ENCODE data around the gene NEK3.
"Not testable (repeated sequence)": the region's sequence is repeated elsewhere in the genome, so short reads cannot be mapped to it uniquely, and the experiment has no call there.

NEK3 gene

GRCh38 chr13:52169839-52170238 lies 10.4 kb upstream of the NEK3 start:
- DNase-seq (ENCODE audit: low read depth in 2 of 2), result no peak

GRCh38 chr13:52165411-52165810 lies 6.0 kb upstream of the NEK3 start:
- no peak for DNase-seq (ENCODE audit: low read depth in 2 of 2)

- DNase-seq (ENCODE audit: low read depth in 2 of 2), result no peak
These were observed 5.6 kb upstream of the NEK3 start for GRCh38 chr13:52164989-52165388.

- DNase-seq (ENCODE audit: low read depth in 2 of 2), result not testable (repeated sequence)
These were observed 4.5 kb upstream of the NEK3 start for GRCh38 chr13:52163878-52164277.

GRCh38 chr13:52162279-52163101 lies 3.1 kb upstream of the NEK3 start:
- no peak for DNase-seq (ENCODE audit: low read depth in 2 of 2)

- no peak for DNase-seq (ENCODE audit: low read depth in 2 of 2)
These were observed 1.8 kb upstream of the NEK3 start for GRCh38 chr13:52161181-52161646.

GRCh38 chr13:52160506-52160905 lies 1.1 kb upstream of the NEK3 start:
- no peak for DNase-seq (ENCODE audit: low read depth in 2 of 2)

- DNase-seq (ENCODE audit: low read depth in 2 of 2), result no peak
These were observed 656 bp upstream of the NEK3 start for GRCh38 chr13:52160053-52160452.

- DNase-seq (ENCODE audit: low read depth in 2 of 2), result no peak
These were observed 703 bp downstream of the NEK3 start for GRCh38 chr13:52158629-52159158.

- DNase-seq (ENCODE audit: low read depth in 2 of 2), result no peak
These were observed 2.6 kb downstream of the NEK3 start for GRCh38 chr13:52156724-52157261.

GRCh38 chr13:52155177-52155576 lies 4.2 kb downstream of the NEK3 start:
- no peak for DNase-seq (ENCODE audit: low read depth in 2 of 2)

- DNase-seq (ENCODE audit: low read depth in 2 of 2), result no peak
These were observed 12.2 kb downstream of the NEK3 start for GRCh38 chr13:52147225-52147624.

- DNase-seq (ENCODE audit: low read depth in 2 of 2), result no peak
These were observed 18.1 kb downstream of the NEK3 start for GRCh38 chr13:52141299-52141698.

- no peak for DNase-seq (ENCODE audit: low read depth in 2 of 2)
These were observed 21.9 kb downstream of the NEK3 start for GRCh38 chr13:52137489-52137888.

GRCh38 chr13:52136763-52137162 lies 22.6 kb downstream of the NEK3 start:
- DNase-seq (ENCODE audit: low read depth in 2 of 2), result no peak

GRCh38 chr13:52130641-52131040 lies 28.8 kb downstream of the NEK3 start:
- DNase-seq (ENCODE audit: low read depth in 2 of 2), result no peak

GRCh38 chr13:52128714-52129700 lies 30.4 kb downstream of the NEK3 start, which contains the start of gene NEK5:
Gene NEK5 (minus strand): TSS chr13:52129073. CDS start chr13:52127482, 1,591 bp downstream.
- peak in 1 of 2 donors; percentile 19 for DNase-seq (ENCODE audit: low read depth in 2 of 2)

GRCh38 chr13:52127783-52128702 lies 31.4 kb downstream of the NEK3 start:
- peak; percentile 15 to 33 for DNase-seq (ENCODE audit: low read depth in 2 of 2)

- DNase-seq (ENCODE audit: low read depth in 2 of 2), result no peak
These were observed 32.0 kb downstream of the NEK3 start for GRCh38 chr13:52127378-52127777.

- DNase-seq (ENCODE audit: low read depth in 2 of 2), result no peak
These were observed 33.9 kb downstream of the NEK3 start for GRCh38 chr13:52125547-52125946.

- DNase-seq (ENCODE audit: low read depth in 2 of 2), result no peak
These were observed 40.8 kb downstream of the NEK3 start for GRCh38 chr13:52118595-52118994.

Measured in stimulated activated CD8-positive, alpha-beta memory T cell treated with anti-CD3 and anti-CD28 coated beads, Interleukin-7, amount 100 ng/mL, for 4 hours (primary cell).